GM23248 (cell line): ENCODE data around the gene CD19. TPM values are rescaled to one million over a fixed set of nuclear protein-coding genes. Genes with fewer than 3 reads are reported as not detected.

Experiments
- DNase-seq: peaks from one replicate; pipeline ENCODE4 v3.0.0-alpha.2; 2015
- H2AFZ ChIP-seq: fragments of 200-600 bp; sonication (generic); 2 replicates; pipeline ENCODE4 v1.6.1; 2016; ENCODE audit warnings: antibody characterized with exemption
- H3F3A ChIP-seq: fragments of 200-600 bp; sonication (generic); 2 replicates; pipeline ENCODE4 v1.6.1; 2016; ENCODE audit warnings: mild to moderate bottlenecking, antibody characterized with exemption, mixed run types; ENCODE audit not compliant: insufficient read depth
- H3K27ac ChIP-seq: fragments of 200-600 bp; sonication (generic); 2 replicates; pipeline ENCODE4 v1.5.1; 2016; ENCODE audit warnings: mild to moderate bottlenecking
- H3K27me3 ChIP-seq: fragments of 200-600 bp; sonication (generic); replicated peaks from 2 replicates; pipeline ENCODE4 v1.6.1; 2016; ENCODE audit warnings: mild to moderate bottlenecking; ENCODE audit not compliant: insufficient read depth
- H3K36me3 ChIP-seq: fragments of 200-600 bp; sonication (generic); 2 replicates; pipeline ENCODE4 v1.6.1; 2016; ENCODE audit warnings: low read depth, mild to moderate bottlenecking
- H3K4me1 ChIP-seq: fragments of 200-600 bp; sonication (generic); 2 replicates; pipeline ENCODE4 v1.6.1; 2016; ENCODE audit warnings: mild to moderate bottlenecking; ENCODE audit not compliant: insufficient read depth
- H3K4me2 ChIP-seq: fragments of 200-600 bp; sonication (generic); one replicate; pipeline ENCODE4 v1.6.1; 2016; ENCODE audit warnings: mild to moderate bottlenecking; ENCODE audit not compliant: unreplicated experiment
- H3K4me3 ChIP-seq: fragments of 200-600 bp; sonication (generic); 2 replicates; pipeline ENCODE4 v1.5.1; 2016; ENCODE audit warnings: mild to moderate bottlenecking
- H3K79me2 ChIP-seq: fragments of 200-600 bp; sonication (generic); 2 replicates; pipeline ENCODE4 v1.6.1; 2016; ENCODE audit warnings: mild to moderate bottlenecking; ENCODE audit not compliant: insufficient read depth
- H3K9ac ChIP-seq: fragments of 200-600 bp; sonication (generic); 2 replicates; pipeline ENCODE4 v1.6.1; 2016; ENCODE audit warnings: mild to moderate bottlenecking
- H3K9me2 ChIP-seq: fragments of 200-600 bp; sonication (generic); 2 replicates; pipeline ENCODE4 v1.6.1; 2016; ENCODE audit warnings: mixed run types, mild to moderate bottlenecking, moderate library complexity; ENCODE audit not compliant: insufficient read depth
- H3K9me3 ChIP-seq: fragments of 200-600 bp; sonication (generic); one replicate; pipeline ENCODE4 v1.6.1; 2017; ENCODE audit warnings: low read depth
- H4K20me1 ChIP-seq: fragments of 200-600 bp; sonication (generic); 2 replicates; pipeline ENCODE4 v1.6.0; 2016; ENCODE audit not compliant: insufficient read depth
- EZH2 ChIP-seq: fragments of 200-600 bp; sonication (generic); IDR thresholded peaks from 2 replicates; pipeline ENCODE4 v1.6.1; 2018; ENCODE audit warnings: antibody characterized with exemption, mild to moderate bottlenecking; ENCODE audit not compliant: insufficient read depth, poor library complexity, severe bottlenecking
- EZH2phosphoT487 ChIP-seq: fragments of 200-600 bp; sonication (generic); IDR thresholded peaks from 2 replicates; pipeline ENCODE4 v1.6.1; 2018; ENCODE audit warnings: antibody characterized with exemption, moderate library complexity, mild to moderate bottlenecking, low read depth; ENCODE audit not compliant: insufficient read depth
- WGBS, 2 experiments: methylation state at CpG; one replicate each; pipeline ENCODE4 v1.1.6; 2015 to 2017; ENCODE audit warnings: low lambda C conversion rate in 2 of 2, low coverage in 1 of 2; ENCODE audit errors: missing lambda C conversion rate in 2 of 2; 5-methylcytosine and 5-hydroxymethylcytosine counted together
- in situ Hi-C: fragments of 300-500 bp; cut with MboI; formaldehyde crosslinking; loops from 2 replicates; pipeline ENCODE4 v1.15.0; 2020
- polyA plus RNA-seq: library from polyadenylated mRNA; unstranded; fragments of >200 nt; fragmentation: Nextera tagmentation; extraction: Ambion mirVana; gene quantifications from 2 replicates; pipeline ENCODE4 v1.2.1, GENCODE V29; 2016
- total RNA-seq: library from RNA; depleted of rRNA; stranded (reverse); fragments of >200 nt; shearing (Covaris generic); gene quantifications from 2 replicates; pipeline ENCODE4 v1.2.3, GENCODE V29; 2014

Gene CD19
- total and polyA plus RNA-seq, 2 experiments from 2014 or later: not detected

DNA sequence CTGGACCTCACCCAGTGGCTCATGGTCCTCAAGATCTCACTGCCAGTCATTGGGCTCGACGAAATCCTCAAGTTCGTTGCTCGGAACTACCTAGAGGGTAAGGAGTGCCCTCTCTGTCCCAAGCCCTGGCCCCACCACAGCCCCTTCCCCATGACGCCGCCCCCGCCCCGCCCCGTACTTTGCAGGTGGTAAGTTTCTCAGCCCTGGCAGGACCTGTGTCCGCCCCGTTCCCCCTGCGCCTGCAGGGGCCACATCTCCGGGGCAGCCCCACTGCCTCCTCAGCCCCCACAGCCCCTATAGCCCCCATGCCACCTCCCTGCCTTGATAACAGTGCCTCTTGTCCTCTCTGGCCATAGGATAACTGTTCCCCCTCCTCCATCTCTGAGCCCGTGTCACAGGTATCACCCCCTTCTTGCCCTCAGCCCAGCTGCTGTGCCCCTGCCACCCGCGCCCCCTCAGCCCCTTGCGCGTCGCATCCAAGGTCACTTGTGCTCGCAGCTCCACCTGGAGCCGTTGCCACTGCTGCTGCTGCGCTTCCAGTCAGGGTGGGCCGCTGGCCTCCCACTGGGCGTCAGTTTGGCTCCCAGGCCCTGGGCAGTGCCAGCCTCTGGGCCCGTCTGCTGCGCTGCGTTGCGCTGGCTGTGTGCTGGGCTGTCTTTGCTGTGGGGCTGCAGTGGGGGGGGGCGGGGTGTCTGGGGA, 28.3 kb upstream of the CD19 start:
- Histone ChIP-seq H3K79me2 (no peaks in the 10 kb centered on the region), H3K4me2 (no peak overlapping the region), H3K4me3 (no peak overlapping the region), H3K9ac (no peak overlapping the region), H3K36me3 (peaks cover 6% of the 10 kb centered on the region; the same call in 1 of the 2 replicates), H3F3A (no peaks in the 10 kb centered on the region), H3K9me2 (no peaks in the 10 kb centered on the region), H3K27ac (no peak overlapping the region), H3K27me3 (no peaks in the 10 kb centered on the region), H3K4me1 (no peaks in the 10 kb centered on the region), H2AFZ (no peak overlapping the region), H3K9me3 (no peaks in the 10 kb centered on the region), H4K20me1 (no peaks in the 10 kb centered on the region)
- in situ Hi-C loops: no loop called here
- TF ChIP-seq EZH2 (no peak), EZH2phosphoT487 (no peak)
- no peak for DNase-seq
- WGBS, 2 experiments: 89 to 96% methylated on average over 13 to 29 of the region's 29 CpGs

DNA sequence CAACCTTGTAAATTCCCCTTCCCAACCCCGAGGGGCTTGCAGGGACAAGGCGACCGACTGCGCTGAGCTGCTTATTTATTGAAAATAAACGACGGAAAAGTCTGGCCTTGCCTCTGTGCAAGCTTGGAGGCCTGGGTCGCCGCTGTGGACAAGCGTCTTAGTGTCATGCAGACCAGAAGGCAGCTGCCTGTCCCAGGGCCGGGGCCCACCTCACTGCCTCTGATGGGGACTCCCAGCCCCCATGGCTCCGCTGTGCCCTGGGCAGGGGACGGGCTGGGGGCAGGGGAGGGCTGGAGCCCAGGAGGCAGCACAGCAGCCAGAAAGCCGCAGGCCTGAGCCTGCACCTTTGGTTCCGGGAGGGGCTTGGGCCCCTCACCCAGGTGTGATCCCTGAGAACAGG, 27.4 kb upstream of the CD19 start:
- TF ChIP-seq EZH2: no peak
- TF ChIP-seq EZH2phosphoT487: no peak
- Histone ChIP-seq H3K9me2 (no peaks in the 10 kb centered on the region), H3K36me3 (peaks cover 6% of the 10 kb centered on the region; the same call in 1 of the 2 replicates), H3K27me3 (no peaks in the 10 kb centered on the region), H3K9ac (no peak overlapping the region), H3K27ac (no peak overlapping the region), H3K79me2 (no peaks in the 10 kb centered on the region), H3K9me3 (no peaks in the 10 kb centered on the region), H4K20me1 (no peaks in the 10 kb centered on the region), H3K4me2 (no peak overlapping the region), H3K4me1 (no peaks in the 10 kb centered on the region), H3K4me3 (no peak overlapping the region), H2AFZ (no peak overlapping the region), H3F3A (no peaks in the 10 kb centered on the region)
- in situ Hi-C loops: no loop called here
- 83 to 92% methylated on average over 10 to 14 of the region's 14 CpGs for WGBS, 2 experiments
- no peak for DNase-seq

- no peaks in the 10 kb centered on the region for H3K79me2 ChIP-seq
- H2AFZ ChIP-seq: no peak overlapping the region
- in situ Hi-C loops: no loop called here
- no peaks in the 10 kb centered on the region for H3K9me3 ChIP-seq
- no peaks in the 10 kb centered on the region for H3K4me1 ChIP-seq
- no peak overlapping the region for H3K4me2 ChIP-seq
- no peaks in the 10 kb centered on the region for H3K27me3 ChIP-seq
- no peaks in the 10 kb centered on the region for H4K20me1 ChIP-seq
- H3K9ac ChIP-seq: no peak overlapping the region
- no peak for DNase-seq
- H3K36me3 ChIP-seq: peaks cover 6% of the 10 kb centered on the region; the same call in 1 of the 2 replicates
- no peak overlapping the region for H3K27ac ChIP-seq
- no peak for TF ChIP-seq EZH2
- TF ChIP-seq EZH2phosphoT487: no peak
- H3F3A ChIP-seq: no peaks in the 10 kb centered on the region
- 89 to 91% methylated on average over 15 to 16 of the region's 16 CpGs for WGBS, 2 experiments
- no peaks in the 10 kb centered on the region for H3K9me2 ChIP-seq
- no peak overlapping the region for H3K4me3 ChIP-seq
Observed at GRCh38 chr16:28904828-28905227, 26.9 kb upstream of the CD19 start.

GRCh38 chr16:28905229-28905754, 26.5 kb upstream of the CD19 start:
- in situ Hi-C loops: no loop called here

More at GRCh38 chr16:28905229-28905754, 26.5 kb upstream of the CD19 start:
- no peak overlapping the region for H3K9ac ChIP-seq
- no peak overlapping the region for H2AFZ ChIP-seq
- H3K9me2 ChIP-seq: no peaks in the 10 kb centered on the region
- 91 to 95% methylated on average over 6 to 9 of the region's 9 CpGs for WGBS, 2 experiments
- H3K36me3 ChIP-seq: peaks cover 6% of the 10 kb centered on the region; the same call in 1 of the 2 replicates
- H3K27ac ChIP-seq: no peak overlapping the region
- H3K9me3 ChIP-seq: no peaks in the 10 kb centered on the region
- no peak overlapping the region for H3K4me3 ChIP-seq
- H4K20me1 ChIP-seq: no peaks in the 10 kb centered on the region
- H3K79me2 ChIP-seq: no peaks in the 10 kb centered on the region
- H3K4me1 ChIP-seq: no peaks in the 10 kb centered on the region
- H3K27me3 ChIP-seq: no peaks in the 10 kb centered on the region
- H3K4me2 ChIP-seq: no peak overlapping the region
- no peaks in the 10 kb centered on the region for H3F3A ChIP-seq
- no peak for TF ChIP-seq EZH2phosphoT487
- no peak for DNase-seq
